Left colon (tissue), 2 donors: ENCODE measurements around the gene MAML2. TPM values are rescaled to one million over a fixed set of nuclear protein-coding genes. Genes with fewer than 3 reads are reported as not detected.

Source experiments
- ATAC-seq: fragments of 200-7000 bp; cut with Tn5 transposase; one replicate; pipeline ENCODE4 v1.9.1; 2020; ENCODE audit warnings: mild to moderate bottlenecking, moderate library complexity
- DNase-seq, 2 donors: peaks; one replicate each; pipeline ENCODE4 v3.0.0-alpha.2; 2020
- intact Hi-C, 2 donors: fragments of 100-400 bp; cut with DNase I in 1 of 2; cut with micrococcal nuclease in 1 of 2; formaldehyde crosslinking; loops; one replicate each; pipeline versions ENCODE4 v1.11.2 to v1.14.0; 2022; cut with DNase I, micrococcal nuclease
- total RNA-seq, 2 donors: library from RNA; stranded (reverse); fragmentation: NEBNext Ultra II Directional; extraction: Animal tissue kit (Norgen Biotek cat#: 25700); gene quantifications; one replicate each; pipeline ENCODE4 v1.2.1, GENCODE V29; 2021
- donor health status: DM: no; HTN: no; CAD: no.
- donor health status: DM: yes; HTN: yes; CAD: no.

Gene MAML2
- total RNA-seq, 2 donors from 2014 or later, result 14.8 to 16.3 TPM

DNA sequence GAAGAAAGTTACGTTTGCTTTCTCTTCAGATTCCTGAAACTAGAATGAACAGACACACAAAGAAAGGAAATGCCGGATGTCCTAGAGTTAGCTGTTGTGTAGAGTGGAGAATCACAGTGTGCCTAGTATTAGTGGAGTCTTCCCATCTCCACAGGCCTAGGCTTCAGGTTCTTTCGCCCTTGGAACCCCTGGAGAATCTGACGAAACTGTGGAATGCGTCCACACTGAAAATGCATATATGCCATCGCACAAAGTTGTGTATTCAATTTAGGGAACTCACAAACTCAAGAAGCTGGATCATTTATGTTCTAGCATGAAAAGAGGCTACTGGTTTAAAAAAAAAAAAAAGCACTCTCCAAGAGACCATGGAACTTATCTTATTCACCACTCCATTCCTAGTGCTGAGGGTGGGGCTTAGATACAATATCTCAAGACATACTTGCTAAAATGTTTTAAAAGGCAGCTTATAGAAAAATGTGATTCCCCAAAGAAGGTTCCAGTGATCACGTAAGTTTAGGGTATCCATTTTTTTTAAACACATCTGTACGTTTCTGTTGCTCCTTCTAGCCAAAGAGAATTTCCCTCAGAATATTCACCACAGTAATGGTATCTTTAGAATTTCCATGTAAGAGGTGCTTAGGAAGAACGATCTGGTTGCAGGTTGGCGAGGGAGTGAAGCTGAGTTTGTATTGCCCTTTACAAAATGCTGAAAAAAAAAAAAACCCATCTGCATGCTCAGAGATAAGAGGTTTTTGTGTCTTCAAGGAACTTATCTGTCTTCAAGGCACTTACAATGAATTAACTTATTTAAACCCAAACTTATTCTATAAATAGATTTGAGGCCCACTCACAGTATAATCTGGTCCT, 20.0 kb downstream of the MAML2 start:
- intact Hi-C loops, result no loop called here
- DNase-seq (no peak), ATAC-seq (no peak)

DNA sequence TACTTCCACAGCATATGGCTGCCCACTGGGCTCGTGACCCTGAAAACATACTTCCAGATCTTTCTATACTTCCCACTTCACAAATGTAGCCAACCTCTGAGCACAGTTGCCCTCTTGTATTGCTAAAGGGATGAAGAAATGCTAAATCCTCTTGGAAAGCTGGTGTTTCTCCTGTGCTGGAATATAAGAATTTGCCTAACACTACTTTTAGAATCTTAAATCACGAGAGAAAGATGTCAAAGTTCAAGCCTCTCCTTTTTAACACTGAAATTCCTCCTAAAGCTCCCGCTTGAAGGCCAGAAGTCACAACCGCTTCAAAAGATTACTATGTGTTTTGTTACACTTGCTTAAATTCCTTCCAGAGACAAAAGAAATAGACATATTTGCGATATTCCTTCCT, 21.9 kb downstream of the MAML2 start:
- intact Hi-C loops, result no loop called here
- ATAC-seq, result no peak

DNA sequence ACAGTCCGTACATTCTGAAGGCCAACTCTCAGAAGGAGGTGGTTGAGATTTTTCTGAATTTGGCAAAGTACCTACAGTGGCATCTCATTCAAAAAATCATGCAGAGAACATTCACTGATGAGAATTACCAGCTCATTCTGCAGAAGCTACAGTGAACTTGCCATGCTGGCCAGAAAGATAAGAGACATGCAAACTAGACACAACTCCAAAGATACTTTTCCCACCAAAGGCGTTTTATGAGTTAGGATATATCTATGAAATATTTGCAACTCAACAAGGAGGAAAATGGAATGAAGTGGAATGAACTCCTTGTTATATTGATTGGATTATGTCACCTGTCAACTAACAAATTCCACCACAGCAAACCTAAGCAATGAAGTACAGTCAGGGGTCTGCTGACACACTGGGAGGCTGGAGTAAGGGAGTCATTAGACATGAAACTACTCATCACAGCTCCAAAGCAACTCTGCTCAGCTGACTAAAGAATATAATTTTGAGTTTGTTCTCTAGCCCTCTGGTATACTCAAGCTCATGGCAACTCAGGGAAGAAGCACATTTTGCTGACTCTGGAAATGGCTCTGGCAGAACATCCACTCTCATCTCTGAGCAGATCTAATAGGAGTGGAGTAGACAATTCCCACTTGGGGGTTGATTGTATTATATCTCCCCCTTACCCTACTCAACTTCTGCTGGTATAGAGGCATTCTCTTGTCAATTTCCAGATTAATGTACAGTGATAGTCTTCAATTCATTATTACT, 22.9 kb downstream of the MAML2 start:
- intact Hi-C loops, result no loop called here
- DNase-seq (no peak), ATAC-seq (no peak)

More for the DNA sequence above, 21.9 kb downstream of the MAML2 start:
- no peak for DNase-seq

DNA sequence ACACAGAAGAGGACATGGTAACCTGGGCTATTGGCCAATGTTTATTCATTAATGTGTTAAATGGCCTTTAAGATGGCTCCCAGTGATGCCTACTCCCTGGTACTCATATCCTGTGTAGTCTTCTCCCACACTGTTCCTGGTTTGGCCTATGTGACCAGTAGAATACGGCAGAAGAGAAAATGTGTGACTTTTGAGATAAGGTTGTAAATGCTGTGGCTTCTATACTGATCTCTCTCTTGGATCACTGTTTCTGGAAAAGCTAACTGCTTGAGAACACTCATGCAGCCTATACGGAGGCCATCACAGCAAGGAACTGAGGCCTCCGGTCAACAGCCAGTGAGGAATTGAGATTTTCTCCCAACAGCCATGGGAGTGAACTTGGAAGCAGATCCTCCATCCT, 24.1 kb downstream of the MAML2 start:
- no peak for ATAC-seq

DNA sequence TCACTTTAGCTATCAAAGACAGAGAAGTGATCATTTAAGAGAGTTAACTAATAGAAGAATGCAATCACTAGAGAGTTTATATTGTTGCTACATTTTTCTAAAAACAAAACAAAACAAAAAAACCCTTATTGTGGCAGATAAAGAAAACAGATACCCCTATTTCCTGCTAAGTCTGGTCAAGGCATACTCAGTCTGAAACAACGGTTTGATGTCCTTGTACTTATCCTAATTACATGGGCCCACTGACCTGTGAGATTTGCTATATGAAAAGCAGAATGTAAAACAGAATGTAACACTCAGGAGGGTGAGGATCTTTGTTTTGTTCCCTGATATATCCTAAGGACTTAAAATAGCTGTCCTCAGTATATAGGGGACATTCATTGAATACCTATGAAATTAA, 24.6 kb downstream of the MAML2 start:
- intact Hi-C loops, result no loop called here
- ATAC-seq (no peak), DNase-seq (no peak)

More for the DNA sequence above, 24.1 kb downstream of the MAML2 start:
- DNase-seq, result no peak
- intact Hi-C loops, result no loop called here

DNA sequence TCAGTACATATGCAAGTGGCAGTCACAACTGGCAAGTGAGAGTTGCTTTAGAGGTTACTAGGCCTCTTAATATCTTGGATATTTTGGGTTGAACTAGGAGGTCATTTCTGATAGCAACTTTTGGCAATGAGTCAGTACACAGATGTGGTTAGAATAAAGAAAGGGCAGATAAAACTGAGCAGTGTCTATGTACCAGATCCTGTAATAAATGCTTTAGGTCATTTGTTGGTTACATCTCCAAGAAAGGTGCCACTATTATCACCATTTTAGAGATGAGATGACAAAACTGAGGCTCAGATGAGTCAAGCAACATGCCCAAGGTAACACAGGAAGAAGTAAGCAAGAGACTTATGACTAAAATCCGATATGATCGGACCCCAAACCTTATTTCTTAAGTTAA, 25.0 kb downstream of the MAML2 start:
- intact Hi-C loops, result no loop called here
- ATAC-seq, result no peak
- no peak for DNase-seq

DNA sequence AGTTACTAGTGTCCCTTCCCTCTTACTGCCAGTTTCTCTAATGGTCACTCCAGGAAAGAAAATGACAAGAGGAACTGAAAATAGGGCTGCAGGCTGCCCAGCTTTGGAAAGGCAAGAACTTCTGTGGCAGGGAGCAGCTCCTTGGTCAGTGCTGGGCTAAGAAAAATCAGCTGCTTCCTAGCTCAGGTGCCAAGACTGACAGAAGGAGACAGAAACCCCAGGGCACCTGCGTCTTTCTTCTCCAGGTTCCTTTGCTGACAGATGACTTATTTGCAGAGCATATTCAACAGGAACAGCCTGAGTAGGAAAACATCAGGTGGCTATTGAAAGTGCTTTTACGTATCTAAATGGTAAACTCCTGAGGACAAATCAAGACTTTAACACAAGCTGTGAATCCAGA, 25.4 kb downstream of the MAML2 start:
- ATAC-seq (no peak), DNase-seq (no peak)
- intact Hi-C loops, result no loop called here

DNA sequence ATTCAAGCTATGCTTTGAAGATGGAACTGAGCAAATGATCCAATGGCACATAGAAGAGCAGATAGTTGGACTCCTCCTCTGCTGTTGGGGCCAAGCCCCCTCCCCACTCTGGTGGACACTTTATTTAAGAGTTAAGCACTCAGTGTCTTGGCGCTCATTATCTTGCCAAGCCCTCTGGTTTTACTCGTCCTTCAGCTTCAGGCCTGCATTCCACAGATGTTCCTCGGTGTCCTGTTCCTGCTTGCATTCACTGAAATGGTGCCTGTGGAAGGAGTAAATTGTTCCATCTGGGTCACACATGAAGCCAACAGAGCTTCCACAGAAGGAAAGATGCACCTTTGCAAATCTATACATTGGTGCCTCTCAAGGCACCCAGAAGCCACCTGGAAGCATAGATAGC, 26.1 kb downstream of the MAML2 start:
- DNase-seq, result no peak
- intact Hi-C loops, result no loop called here
- no peak for ATAC-seq

DNA sequence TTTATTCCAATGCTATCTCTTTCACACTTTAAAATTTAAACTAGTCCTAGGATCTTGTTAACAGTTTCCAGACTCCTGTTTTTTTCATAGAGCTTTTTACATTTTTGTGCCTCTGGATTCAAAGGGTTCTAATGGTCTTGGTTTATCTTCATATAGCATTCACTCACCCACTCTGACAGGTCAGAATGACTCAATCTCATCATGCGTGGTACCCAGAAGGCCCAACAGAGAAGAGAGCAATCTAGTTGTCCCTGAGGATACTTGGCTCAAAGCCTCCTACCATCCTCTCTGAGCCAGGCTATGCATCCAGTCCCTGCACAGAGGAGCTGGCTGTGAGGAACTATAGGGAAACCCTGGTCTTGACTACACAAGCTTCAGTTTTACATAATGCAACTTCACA, 27.5 kb downstream of the MAML2 start:
- ATAC-seq, result no peak
- intact Hi-C loops, result no loop called here
- no peak for DNase-seq

DNA sequence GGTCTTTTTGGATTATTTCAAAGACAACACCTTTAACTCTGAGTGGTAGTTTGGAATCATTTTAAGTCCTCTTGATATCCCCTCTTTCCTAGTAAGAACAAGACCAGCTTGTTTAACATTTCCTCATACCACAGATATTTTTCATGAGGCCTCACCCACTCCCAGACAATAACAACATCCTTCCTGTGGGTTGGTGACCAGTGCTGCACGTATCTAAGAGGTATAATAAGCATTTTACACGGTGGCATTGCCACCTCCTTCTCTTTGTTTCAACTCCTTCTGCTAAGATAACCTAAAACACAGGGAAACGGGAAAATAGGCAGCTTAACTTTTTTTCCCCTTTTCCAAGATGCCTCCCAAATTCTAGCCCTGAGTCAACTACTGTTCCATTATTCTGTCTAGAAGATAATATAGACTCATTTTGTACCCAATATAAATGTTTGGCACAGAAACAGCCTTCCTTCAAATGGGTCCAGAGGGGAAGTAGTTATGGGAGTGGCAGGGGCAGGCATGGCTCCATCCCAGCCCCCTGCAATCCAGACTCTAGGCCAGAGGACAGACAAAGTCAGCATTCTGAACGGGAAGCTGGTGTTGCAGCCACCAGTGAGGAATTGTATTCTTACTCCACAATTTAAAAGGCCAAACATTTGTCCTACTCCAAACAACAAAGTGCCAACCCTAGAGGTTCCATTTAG, 28.5 kb downstream of the MAML2 start:
- ATAC-seq (peak; percentile 71), DNase-seq (peak in 1 of 2 donors; percentile 46)
- intact Hi-C loops, result no loop called here

DNA sequence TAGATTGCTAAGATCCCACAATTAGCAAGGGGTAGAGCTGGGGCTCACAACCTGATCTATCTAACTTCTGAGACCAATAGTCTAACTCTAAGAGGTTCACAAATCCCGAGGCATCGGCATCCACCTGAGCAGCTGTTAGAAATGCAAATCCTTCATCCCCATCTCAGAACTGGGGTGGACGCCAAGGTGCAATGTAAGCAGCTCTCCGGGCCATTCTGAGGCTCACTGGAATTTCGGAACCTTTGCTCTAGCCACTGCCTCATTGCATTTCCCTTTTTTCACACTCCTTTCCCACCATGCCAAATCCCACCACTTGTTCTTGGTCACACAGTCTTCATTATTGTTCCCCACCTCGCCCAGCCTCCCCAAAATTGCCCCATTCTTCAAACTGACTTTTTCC, 29.8 kb downstream of the MAML2 start:
- ATAC-seq (no peak), DNase-seq (no peak)
- intact Hi-C loops, result no loop called here

DNA sequence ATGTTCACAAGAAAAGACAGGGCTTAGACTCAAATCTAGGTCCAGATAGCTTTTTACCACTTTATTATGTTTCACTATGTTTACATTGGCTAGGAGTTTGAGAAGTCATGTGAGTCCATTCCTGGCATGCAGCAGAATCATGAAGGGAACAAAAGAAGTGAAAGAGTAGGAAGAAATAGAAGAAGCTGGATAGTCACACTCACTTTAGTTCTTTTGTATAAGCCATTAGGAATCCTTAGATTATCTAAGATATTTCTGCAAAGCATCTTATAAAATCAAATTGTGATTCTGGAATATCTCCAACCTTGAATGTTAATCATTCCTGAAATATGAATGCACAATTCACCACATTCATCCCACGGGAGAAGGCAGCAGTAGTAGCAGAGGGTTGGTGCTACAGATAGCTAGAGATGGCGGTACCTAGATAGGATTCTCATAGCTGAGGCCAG, 31.9 kb downstream of the MAML2 start:
- DNase-seq, result no peak
- peak; percentile 45 for ATAC-seq
- intact Hi-C loops, result no loop called here

DNA sequence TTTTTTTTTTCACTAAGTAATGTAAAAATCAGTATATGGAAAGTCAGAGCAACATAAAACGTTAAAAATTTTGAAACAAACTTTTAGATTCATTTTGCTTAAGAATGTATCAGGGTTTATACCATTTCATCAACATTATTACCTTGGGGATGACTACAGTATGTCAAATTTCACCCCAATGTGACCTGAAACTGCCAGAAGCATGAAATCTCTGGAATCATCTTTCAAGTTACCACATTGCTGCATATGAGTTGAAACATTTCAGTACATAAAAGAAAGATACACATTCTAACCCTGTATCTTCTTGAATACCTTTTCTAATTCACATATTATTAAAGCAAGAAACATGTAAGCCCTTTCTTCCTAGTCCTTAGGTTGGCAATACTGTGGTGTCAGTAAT, 32.8 kb downstream of the MAML2 start:
- intact Hi-C loops, result no loop called here
- DNase-seq, result no peak
- ATAC-seq, result no peak

DNA sequence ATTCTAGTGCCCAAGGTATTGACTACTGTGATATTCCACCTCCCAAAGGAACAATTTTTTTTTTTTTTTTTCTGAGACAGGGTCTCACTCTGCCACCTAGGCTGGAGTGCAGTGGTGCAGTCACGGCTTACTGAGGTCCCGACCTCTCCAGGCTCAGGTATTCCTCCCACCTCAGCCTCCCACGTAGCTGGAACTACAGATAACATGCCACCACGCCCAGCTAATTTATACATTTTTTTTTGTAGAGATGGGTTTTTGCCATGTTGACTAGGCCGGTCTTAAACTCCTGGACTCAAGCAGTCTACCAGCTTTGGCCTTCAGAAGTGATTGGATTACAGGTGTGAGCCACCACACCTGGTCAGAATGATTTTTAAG, 33.4 kb downstream of the MAML2 start:
- ATAC-seq (no peak), DNase-seq (no peak)
- intact Hi-C loops, result no loop called here

DNA sequence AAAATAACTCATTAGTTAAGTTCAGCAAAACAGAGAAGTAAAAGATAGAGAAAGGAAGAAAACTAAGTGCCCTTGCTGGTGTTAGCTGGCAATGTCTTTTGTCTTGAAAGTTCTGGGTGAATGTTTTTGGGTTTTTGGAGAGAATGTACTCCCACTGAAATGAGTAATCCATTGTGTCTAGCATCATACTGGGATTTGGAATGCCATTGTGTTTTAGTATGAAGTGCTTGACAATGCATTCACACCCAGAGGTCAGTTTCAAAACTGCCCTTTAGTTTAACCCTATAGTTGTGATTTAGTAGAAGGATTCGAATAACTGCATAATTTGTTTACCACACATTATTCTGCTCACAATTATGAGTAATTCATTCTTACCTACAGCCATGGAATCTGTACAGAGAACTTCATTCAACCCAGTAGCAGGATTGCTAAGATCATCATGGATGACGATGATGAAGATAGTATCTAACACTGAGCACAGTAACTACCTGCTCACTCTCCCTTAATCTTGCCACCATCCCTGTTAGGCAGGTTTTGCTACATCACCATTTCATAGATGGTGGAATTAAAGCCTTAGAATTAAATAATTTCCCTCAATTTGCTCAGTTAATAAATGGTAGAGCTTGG, 33.9 kb downstream of the MAML2 start:
- DNase-seq (no peak), ATAC-seq (no peak)
- intact Hi-C loops, result no loop called here

DNA sequence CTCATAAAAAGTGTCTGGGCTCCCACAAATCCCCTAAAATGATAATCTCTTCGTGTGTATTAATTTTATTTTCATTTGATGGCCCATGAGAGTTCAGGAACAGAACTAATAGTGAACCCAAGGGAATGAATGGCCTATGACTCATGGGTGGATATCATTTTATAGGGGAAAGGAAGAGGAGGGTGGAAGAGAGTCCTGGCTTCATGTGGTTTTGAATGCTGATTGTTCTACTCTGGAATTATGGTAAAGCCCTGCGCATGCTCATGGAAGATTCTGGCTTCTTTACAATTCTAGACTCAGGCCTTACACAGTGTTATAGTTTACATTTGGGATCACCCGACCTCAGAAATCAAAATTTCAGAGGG, 35.2 kb downstream of the MAML2 start:
- ATAC-seq, result peak; percentile 73
- DNase-seq, result peak in 1 of 2 donors; percentile 48
- intact Hi-C loops, result no loop called here

DNA sequence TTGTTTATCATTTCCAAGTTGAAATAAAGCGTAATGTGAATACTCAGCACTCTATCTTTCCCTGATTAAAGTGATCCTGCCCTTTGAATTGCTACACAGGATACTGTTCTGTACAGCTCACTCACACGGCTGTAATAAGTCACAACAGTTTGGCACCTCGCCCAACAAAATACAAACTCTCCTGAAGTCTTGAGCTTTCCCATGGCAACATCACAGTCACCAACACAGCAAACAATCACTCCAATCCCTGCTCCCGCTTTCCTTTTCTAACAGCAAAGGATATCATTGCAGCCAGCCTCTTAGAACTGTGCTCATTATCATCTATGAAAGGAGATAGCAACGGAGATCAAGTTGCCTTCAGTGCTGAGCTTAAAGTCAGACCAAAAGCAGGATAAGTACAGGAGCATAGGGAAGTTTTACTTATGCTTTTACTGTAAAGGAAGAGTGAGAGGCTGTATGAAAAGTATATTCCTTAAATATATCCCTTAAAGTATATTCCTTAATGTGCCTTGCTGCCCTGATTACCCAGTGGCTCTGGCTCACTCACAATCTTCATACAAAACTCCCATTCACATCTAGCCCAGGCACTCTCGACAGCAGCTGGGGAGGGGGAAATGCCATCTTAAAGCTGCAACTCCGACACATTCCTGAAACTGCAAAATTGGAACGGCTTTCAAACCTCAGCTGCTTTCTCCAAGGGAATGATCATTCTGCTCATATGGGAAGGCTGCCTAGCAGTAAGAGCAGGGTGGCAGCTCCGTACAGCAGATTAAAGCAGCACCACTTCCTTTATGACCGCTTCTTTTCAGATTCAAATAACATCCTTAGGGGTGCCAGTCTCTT, 35.8 kb downstream of the MAML2 start:
- DNase-seq (peak; percentile 86 to 91), ATAC-seq (peak; percentile 79)
- intact Hi-C loops, result no loop called here

DNA sequence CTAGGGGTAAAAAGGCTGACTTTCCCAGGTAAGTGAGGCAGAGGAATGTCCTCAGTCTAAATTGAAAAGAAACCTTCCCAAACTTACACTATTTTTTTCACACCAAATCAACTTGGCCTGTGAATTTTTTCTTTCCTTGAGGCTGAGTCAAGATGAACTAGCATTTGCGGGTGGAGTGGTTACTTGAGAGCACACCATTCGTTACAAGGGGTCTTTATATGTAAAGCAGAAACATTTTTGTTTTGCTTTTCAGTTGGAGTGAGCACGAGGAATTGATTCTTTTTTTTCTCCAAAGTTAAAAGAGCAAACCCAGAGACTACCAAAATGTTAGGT, 36.4 kb downstream of the MAML2 start:
- DNase-seq, result no peak
- no peak for ATAC-seq
- intact Hi-C loops, result no loop called here

DNA sequence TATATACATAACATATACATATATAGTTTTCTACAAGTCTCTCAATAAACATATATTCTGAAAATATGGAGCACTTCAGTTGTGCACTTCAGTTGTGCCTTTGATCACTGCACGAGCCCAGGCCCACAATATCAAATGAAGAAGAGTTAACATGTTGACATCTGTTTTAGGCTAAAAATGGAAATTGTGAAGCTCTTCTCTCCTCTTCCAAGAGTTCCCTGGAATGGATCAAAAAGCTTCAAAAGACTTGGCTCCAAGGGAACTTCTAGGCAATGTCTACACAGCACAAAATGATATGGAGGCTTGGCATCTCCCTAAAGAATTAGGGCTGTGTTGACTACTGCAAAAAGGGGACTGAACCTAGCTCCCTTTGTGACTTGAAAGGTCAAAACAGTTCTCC, 36.9 kb downstream of the MAML2 start:
- ATAC-seq (no peak), DNase-seq (no peak)
- intact Hi-C loops, result no loop called here
